PC-3 (cell line): ENCODE data around the gene RPS25.

Experiments used
- EZH2 ChIP-seq: fragments of 300-600 bp; sonication (generic); IDR thresholded peaks from one replicate; pipeline ENCODE4 v1.6.1; 2017; ENCODE audit warnings: antibody characterized with exemption, mild to moderate bottlenecking, low read length; ENCODE audit not compliant: unreplicated experiment
- EZH2phosphoT487 ChIP-seq: fragments of 300-600 bp; sonication (generic); IDR thresholded peaks from 2 replicates; pipeline ENCODE4 v1.6.1; 2018; ENCODE audit warnings: mild to moderate bottlenecking, antibody characterized with exemption, low read length, borderline replicate concordance
- TF ChIP-seq, protein P1 (sequence below): fragments of 300-600 bp; sonication (generic); conservative IDR thresholded peaks from 2 replicates; pipeline ENCODE4 v1.5.1; 2017; ENCODE audit warnings: antibody characterized with exemption, low read depth, mild to moderate bottlenecking, low read length

DNA sequence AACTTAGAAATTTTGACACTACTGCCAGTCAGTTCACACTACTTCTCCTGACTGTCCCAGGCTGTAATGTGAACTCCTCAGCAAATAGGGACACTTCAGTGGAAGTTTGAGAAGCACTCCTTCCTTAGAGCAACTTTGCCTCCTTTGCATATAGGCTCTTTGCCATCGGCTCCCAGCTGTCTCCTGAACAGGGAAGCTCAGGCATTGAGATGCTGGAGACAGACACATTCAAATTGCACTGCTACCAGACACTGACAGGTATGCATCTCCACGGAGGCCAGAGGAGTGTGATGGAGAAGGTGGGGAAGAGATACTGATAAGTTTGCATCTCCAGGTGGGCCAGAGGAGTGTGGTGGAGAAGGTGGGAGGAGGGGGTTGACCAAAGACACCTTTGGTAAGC is 1.9 kb upstream of the RPS25 start:
- TF ChIP-seq, protein P1, sequence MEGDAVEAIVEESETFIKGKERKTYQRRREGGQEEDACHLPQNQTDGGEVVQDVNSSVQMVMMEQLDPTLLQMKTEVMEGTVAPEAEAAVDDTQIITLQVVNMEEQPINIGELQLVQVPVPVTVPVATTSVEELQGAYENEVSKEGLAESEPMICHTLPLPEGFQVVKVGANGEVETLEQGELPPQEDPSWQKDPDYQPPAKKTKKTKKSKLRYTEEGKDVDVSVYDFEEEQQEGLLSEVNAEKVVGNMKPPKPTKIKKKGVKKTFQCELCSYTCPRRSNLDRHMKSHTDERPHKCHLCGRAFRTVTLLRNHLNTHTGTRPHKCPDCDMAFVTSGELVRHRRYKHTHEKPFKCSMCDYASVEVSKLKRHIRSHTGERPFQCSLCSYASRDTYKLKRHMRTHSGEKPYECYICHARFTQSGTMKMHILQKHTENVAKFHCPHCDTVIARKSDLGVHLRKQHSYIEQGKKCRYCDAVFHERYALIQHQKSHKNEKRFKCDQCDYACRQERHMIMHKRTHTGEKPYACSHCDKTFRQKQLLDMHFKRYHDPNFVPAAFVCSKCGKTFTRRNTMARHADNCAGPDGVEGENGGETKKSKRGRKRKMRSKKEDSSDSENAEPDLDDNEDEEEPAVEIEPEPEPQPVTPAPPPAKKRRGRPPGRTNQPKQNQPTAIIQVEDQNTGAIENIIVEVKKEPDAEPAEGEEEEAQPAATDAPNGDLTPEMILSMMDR: no peak
- TF ChIP-seq EZH2 (no peak), EZH2phosphoT487 (no peak)
